Measurements from ENCODE around the gene GGA1.

DNA sequence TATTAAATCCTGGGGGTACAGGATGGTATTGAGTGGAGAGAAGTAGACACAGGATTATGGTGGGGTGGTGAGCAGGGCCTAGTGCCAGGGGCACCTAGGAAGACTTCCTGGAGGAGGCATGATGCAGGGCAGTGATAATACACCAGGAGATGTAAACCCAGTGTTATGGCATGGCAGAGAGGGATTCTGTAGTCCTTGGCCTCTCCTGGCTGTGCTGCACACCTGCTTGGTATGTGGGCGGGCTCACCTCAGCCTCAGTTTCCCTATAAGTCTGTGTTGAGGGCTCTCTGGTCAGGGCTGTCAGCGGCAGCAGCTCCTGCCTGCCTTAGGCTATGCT is 52.0 kb downstream of the GGA1 start:
- no peak for TF ChIP-seq POLR2A (IDR thresholded peaks at IDR 0.05; ENCODE audit: extremely low read depth, insufficient read length)
- TF ChIP-seq, protein P1, sequence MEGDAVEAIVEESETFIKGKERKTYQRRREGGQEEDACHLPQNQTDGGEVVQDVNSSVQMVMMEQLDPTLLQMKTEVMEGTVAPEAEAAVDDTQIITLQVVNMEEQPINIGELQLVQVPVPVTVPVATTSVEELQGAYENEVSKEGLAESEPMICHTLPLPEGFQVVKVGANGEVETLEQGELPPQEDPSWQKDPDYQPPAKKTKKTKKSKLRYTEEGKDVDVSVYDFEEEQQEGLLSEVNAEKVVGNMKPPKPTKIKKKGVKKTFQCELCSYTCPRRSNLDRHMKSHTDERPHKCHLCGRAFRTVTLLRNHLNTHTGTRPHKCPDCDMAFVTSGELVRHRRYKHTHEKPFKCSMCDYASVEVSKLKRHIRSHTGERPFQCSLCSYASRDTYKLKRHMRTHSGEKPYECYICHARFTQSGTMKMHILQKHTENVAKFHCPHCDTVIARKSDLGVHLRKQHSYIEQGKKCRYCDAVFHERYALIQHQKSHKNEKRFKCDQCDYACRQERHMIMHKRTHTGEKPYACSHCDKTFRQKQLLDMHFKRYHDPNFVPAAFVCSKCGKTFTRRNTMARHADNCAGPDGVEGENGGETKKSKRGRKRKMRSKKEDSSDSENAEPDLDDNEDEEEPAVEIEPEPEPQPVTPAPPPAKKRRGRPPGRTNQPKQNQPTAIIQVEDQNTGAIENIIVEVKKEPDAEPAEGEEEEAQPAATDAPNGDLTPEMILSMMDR (IDR thresholded peaks at IDR 0.05; ENCODE audit: low read depth, low read length), result no peak
